Glutamatergic neuron (in vitro differentiated cells): ENCODE measurements around the gene CASTOR1. TPM values are rescaled to one million over a fixed set of nuclear protein-coding genes. Genes with fewer than 3 reads are reported as not detected.

Source experiments
- DNase-seq: peaks from one replicate; pipeline ENCODE4 v3.0.0; 2022
- H3K27ac Mint-ChIP-seq: one replicate; pipeline ENCODE4 v1.8.0; 2020; ENCODE audit warnings: mild to moderate bottlenecking, mixed read lengths, inconsistent platforms; ENCODE audit not compliant: unreplicated experiment
- H3K27me3 Mint-ChIP-seq: one replicate; pipeline ENCODE4 v1.8.0; 2020; ENCODE audit warnings: mild to moderate bottlenecking, moderate library complexity, mixed read lengths, inconsistent platforms; ENCODE audit not compliant: unreplicated experiment
- H3K36me3 Mint-ChIP-seq: one replicate; pipeline ENCODE4 v1.8.0; 2020; ENCODE audit warnings: mild to moderate bottlenecking, mixed read lengths, inconsistent platforms; ENCODE audit not compliant: unreplicated experiment
- H3K4me1 Mint-ChIP-seq: one replicate; pipeline ENCODE4 v1.8.0; 2020; ENCODE audit warnings: mild to moderate bottlenecking, low read depth, mixed read lengths, inconsistent platforms; ENCODE audit not compliant: unreplicated experiment
- H3K4me3 Mint-ChIP-seq: one replicate; pipeline ENCODE4 v1.8.0; 2020; ENCODE audit warnings: mild to moderate bottlenecking, mixed read lengths, inconsistent platforms; ENCODE audit not compliant: unreplicated experiment
- H3K9me3 Mint-ChIP-seq: one replicate; pipeline ENCODE4 v1.8.0; 2020; ENCODE audit warnings: mild to moderate bottlenecking, moderate library complexity, mixed read lengths, inconsistent platforms; ENCODE audit not compliant: unreplicated experiment
- CTCF ChIP-seq: fragments of 200-600 bp; sonication (generic); IDR thresholded peaks from one replicate; pipeline ENCODE4 v1.5.0; 2021; ENCODE audit not compliant: partially characterized antibody, unreplicated experiment
- total RNA-seq: library from RNA; stranded (reverse); fragmentation: NEBNext Ultra II Directional; extraction: Animal tissue kit (Norgen Biotek cat#: 25700); gene quantifications from one replicate; pipeline ENCODE4 v1.2.1, GENCODE V29; 2021; ENCODE audit not compliant: unreplicated experiment

Gene CASTOR1
- total RNA-seq, 1 donor from 2014 or later = 4.5 TPM

GRCh38 chr22:30335236-30335635 is 45.9 kb upstream of the CASTOR1 start:
- H3K4me1 Mint-ChIP-seq = no peaks in the 10 kb centered on the region
- TF ChIP-seq CTCF = no peak
- no peaks in the 10 kb centered on the region for H3K9me3 Mint-ChIP-seq
- H3K36me3 Mint-ChIP-seq = peaks cover 4% of the 10 kb centered on the region
- H3K27me3 Mint-ChIP-seq = no peaks in the 10 kb centered on the region
- H3K27ac Mint-ChIP-seq = no peak overlapping the region
- no peak overlapping the region for H3K4me3 Mint-ChIP-seq
- no peak for DNase-seq

- no peak for TF ChIP-seq CTCF
- Mint-ChIP-seq H3K27me3 (peaks cover 3% of the 10 kb centered on the region), H3K36me3 (peaks cover 4% of the 10 kb centered on the region), H3K9me3 (no peaks in the 10 kb centered on the region), H3K4me3 (no peak overlapping the region), H3K4me1 (no peaks in the 10 kb centered on the region), H3K27ac (no peak overlapping the region)
- DNase-seq = no peak
These were observed 45.3 kb upstream of the CASTOR1 start for GRCh38 chr22:30334646-30335045.

DNA sequence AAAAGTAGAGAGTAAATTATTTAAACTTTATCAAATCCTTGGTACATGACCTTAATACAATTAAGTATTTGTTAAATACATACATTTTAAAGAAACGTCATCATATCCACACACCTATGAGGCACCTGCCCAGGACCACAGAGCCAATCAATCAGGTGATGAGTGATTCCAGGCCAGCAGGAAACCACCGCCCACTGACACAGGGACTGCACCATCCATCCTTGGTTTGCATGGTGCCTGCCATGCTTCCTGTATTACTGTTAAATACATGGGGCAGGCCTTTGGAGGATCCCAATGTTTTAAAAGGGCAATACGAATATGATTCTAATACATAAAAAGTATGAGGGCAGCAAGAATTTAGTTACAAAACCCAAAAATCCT is 44.4 kb upstream of the CASTOR1 start:
- DNase-seq = no peak
- H3K4me1 Mint-ChIP-seq = no peaks in the 10 kb centered on the region
- H3K36me3 Mint-ChIP-seq = peaks cover 4% of the 10 kb centered on the region
- no peak for TF ChIP-seq CTCF
- H3K4me3 Mint-ChIP-seq = no peak overlapping the region
- H3K27me3 Mint-ChIP-seq = peaks cover 3% of the 10 kb centered on the region
- no peak overlapping the region for H3K27ac Mint-ChIP-seq
- H3K9me3 Mint-ChIP-seq = no peaks in the 10 kb centered on the region

DNA sequence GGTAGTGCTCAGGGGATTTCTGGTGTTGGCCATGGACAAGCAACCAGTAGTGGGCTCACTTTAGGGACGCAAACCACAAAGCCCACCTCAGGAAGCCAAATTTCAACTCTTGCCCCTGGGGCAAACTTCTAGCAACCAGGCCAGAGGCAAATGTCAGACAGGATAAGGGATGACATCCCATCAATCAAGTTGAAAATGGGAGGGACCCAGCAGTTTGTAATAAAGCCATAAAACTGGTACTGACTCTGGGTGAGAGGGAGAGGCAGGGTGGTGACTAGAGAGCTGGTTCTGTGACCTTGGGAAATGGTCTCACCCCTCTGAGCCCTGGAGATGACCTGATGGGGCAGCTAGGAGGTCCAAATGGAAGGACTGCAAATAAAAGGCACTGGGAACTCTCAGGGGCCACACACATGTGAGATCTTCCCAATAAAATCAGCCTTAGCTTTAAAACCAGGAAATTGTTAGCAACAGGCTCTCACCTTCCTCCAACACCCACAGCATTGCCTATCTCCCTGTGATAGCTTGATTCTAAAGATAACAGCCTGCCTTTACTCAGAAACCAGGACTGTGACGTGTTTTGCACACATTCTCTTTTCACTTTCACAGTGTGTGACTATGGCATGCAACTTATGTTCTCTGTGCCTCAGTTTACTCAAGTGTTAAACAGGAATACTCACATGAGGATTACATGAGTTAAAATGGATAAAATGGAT is 43.8 kb upstream of the CASTOR1 start:
- no peak overlapping the region for H3K4me3 Mint-ChIP-seq
- no peaks in the 10 kb centered on the region for H3K9me3 Mint-ChIP-seq
- peaks cover 3% of the 10 kb centered on the region for H3K27me3 Mint-ChIP-seq
- no peak for TF ChIP-seq CTCF
- H3K4me1 Mint-ChIP-seq = no peaks in the 10 kb centered on the region
- H3K27ac Mint-ChIP-seq = no peak overlapping the region
- peaks cover 4% of the 10 kb centered on the region for H3K36me3 Mint-ChIP-seq
- DNase-seq = no peak

- no peak for DNase-seq
- no peak for TF ChIP-seq CTCF
- H3K27ac Mint-ChIP-seq = no peak overlapping the region
- no peak overlapping the region for H3K4me3 Mint-ChIP-seq
- H3K9me3 Mint-ChIP-seq = peaks cover under 1% of the 10 kb centered on the region
- peaks cover 3% of the 10 kb centered on the region for H3K27me3 Mint-ChIP-seq
- H3K4me1 Mint-ChIP-seq = no peaks in the 10 kb centered on the region
- peaks cover 4% of the 10 kb centered on the region for H3K36me3 Mint-ChIP-seq
These were observed 43.2 kb upstream of the CASTOR1 start for GRCh38 chr22:30332551-30332950.
